SU-DHL-6 (cell line): ENCODE measurements around the gene CERS6.

Experiments
- CTCF ChIP-seq: fragments of 200-600 bp; sonication (generic); IDR thresholded peaks from one replicate; pipeline ENCODE4 v1.5.1; 2017; ENCODE audit warnings: antibody characterized with exemption, mild to moderate bottlenecking, low read length, moderate library complexity; ENCODE audit not compliant: insufficient read depth, poor library complexity, severe bottlenecking
- EZH2phosphoT487 ChIP-seq: fragments of 200-600 bp; sonication (generic), shearing (Covaris generic); conservative IDR thresholded peaks from 2 replicates; pipeline ENCODE4 v1.6.1; 2018; ENCODE audit warnings: mild to moderate bottlenecking, antibody characterized with exemption, low read length, moderate library complexity, mixed read lengths

- TF ChIP-seq CTCF (no peak), EZH2phosphoT487 (no peak)
Observed at GRCh38 chr2:168705534-168706470, 249.7 kb downstream of the CERS6 start.
